RPMI8226 (cell line): ENCODE data around the gene ACOT7.
A peak's percentile ranks its signal among the peaks of the same experiment; 100 is the strongest.
"Not testable (repeated sequence)": the region's sequence is repeated elsewhere in the genome, so short reads cannot be mapped to it uniquely, and the experiment has no call there.

ENCODE experiments used
- DNase-seq: peaks from one replicate; pipeline ENCODE4 v3.0.0-alpha.2; 2015

ACOT7 gene

DNA sequence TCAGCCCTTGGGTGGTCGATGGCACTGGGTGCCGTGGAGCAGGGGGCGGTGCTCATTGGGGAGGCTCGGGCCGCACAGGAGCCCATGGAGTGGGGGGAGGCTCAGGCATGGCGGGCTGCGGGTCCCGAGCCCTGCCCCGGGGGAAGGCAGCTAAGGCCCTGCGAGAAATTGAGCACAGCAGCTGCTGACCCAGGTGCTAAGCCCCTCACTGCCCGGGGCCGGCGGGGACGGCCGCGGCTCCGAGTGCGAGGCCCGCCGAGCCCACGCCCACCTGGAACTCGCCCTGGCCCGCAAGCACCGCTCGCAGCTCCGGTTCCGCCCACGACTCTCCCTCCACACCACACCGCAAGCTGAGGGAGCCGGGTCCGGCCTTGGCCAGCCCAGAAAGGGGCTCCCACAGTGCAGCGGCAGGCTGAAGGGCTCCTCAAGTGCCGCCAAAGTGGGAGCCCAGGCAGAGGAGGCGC, 2.2 kb upstream of the ACOT7 start:
- not testable (repeated sequence) for DNase-seq

- DNase-seq = not testable (repeated sequence)
These were observed 1.6 kb upstream of the ACOT7 start for GRCh38 chr1:6395130-6395529.

GRCh38 chr1:6392809-6393399, 663 bp downstream of the ACOT7 start:
- no peak for DNase-seq

- DNase-seq = peak; percentile 46
These were observed 1.4 kb downstream of the ACOT7 start for GRCh38 chr1:6391951-6392808.

GRCh38 chr1:6389971-6390370, 3.6 kb downstream of the ACOT7 start:
- DNase-seq = no peak

GRCh38 chr1:6386371-6386949, 7.1 kb downstream of the ACOT7 start:
- no peak for DNase-seq

- DNase-seq = no peak
These were observed 7.9 kb downstream of the ACOT7 start for GRCh38 chr1:6385488-6386191.

GRCh38 chr1:6384962-6385361, 8.6 kb downstream of the ACOT7 start:
- no peak for DNase-seq

DNA sequence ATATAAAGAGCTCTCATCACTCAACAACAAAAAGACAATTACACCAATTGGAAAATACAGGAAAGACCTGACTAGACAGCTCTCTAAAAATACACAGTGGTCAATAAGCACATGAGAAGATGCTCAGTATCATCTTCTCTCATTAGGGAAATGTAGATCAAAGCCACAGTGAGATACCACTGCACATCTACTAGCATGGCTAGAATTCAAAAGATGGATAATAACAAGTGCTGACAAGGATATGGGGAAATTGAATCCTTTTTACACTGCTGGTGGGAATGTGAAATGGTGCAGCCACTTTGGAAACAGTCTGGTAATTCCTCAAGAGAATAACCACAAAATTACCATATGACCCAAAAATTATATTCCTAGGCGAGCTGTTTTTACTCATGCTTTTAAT, 9.4 kb downstream of the ACOT7 start:
- no peak for DNase-seq

- DNase-seq = no peak
These were observed 13.5 kb downstream of the ACOT7 start for GRCh38 chr1:6380037-6380436.

DNA sequence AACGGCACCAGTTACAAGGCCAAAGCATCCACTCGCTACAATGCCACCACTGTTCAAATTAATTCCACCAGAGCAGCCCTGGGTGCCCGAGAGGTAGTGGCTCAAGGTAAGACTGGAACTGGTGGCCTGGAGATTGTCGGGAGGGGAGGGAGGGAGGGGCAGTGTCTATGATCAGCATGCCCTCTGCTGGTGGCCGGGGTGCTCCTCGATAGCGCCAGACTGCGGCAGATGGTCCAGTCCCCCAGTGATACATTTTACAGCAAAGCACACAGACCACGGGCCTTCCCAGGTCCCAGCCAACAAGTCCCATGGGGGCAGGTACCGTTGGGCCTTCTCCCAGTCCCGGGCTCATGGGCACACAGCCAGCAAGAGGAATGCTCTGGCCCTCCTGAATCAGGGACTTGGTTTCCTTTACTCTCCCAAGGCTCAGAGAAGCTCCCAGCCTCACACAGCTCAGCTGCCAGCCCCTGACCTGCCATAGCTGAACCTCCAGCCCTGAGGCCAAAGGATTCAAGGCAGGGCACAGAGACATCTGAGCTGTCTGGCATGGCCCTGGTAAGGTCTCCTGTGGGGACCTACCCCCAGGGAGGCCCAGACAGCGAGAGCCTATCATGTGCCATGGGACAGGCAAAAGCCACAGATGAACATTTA, 15.3 kb downstream of the ACOT7 start:
- peak; percentile 35 for DNase-seq

GRCh38 chr1:6373961-6374720, 19.4 kb downstream of the ACOT7 start:
- DNase-seq = peak; percentile 98

DNA sequence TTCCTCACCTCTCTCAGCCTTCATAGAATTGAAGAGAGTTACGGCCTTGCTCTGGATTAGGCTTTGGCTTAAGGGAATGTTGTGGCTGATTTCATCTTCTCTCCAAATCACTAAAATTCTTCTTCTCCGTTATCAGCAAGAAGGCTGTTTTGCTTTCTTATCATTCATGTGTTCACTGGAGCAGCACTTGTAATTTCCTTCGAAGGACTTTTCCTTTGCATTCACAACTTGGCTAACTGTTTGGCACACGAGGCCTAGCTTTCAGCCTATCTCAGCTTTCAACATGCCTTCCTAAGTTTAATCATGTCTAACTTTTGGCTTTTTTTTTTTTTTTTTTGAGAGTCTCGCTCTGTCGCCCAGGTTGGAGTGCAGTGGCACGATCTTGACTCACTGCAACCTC, 21.3 kb downstream of the ACOT7 start:
- not testable (repeated sequence) for DNase-seq

- no peak for DNase-seq
These were observed 23.6 kb downstream of the ACOT7 start for GRCh38 chr1:6370006-6370405.

DNA sequence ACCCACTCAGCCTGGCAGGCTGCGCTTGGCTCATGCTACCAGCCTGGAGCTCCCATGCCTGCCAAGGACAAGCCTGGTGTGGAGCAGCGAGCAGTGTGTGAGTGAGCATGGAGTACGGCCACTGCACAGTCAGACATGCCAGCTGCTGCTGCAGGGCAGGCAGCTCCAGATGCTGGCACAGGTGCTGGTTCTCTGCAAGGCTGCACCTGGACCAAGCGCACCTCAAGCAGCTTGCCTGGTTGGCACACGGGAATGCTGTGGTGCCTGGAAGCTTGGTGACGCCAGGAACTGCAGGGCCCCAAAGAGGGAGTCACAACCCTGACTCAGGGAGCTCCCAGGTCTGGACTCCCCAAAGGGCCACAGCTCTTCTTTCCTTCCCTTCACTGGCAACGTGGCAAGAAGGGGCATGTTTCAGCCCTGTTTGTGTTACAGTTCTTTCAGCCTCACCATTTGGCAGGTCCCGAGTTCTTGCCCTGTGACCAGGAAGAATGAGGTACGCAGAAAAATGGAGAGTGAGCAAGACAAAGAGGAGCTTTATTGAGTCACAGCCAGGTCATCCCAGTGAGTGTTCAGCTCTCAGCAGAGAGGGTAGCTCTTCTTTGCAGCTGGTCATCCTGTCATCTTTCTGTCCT, 26.1 kb downstream of the ACOT7 start:
- DNase-seq = no peak

- DNase-seq = no peak
These were observed 28.5 kb downstream of the ACOT7 start for GRCh38 chr1:6365047-6365446.

DNA sequence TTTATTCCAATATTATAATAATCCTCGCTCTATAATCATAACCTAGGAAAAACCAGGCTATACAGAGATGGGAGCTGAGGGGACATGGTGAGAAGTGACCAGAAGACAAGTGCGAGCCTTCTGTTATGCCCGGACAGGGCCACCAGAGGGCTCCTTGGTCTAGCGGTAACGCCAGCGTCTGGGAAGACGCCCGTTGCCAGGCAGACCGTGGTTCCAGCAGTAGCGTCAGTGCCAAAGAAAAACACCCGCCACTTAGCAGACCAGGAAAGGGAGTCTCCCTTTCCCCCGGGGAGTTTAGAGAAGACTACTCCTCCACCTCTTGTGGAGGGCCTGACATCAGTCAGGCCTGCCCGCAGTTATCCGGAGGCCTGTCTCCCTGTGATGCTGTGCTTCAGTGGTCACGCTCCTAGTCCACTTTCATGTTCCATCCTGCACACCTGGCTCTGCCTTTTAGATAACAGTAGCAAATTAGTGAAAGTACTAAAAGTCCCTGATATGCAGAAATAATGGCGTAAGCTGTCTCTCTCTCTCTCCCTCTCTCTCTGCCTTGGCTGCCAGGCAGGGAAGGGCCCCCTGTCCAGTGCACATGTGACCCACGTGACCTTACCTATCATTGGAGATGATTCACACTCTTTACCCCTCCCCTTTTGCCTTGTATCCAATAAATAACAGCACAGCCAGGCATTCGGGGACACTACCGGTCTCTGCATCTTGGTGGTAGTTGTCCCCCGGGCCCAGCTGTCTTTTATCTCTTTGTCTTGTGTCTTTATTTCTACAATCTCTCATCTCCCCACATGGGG, 30.3 kb downstream of the ACOT7 start:
- DNase-seq = peak; percentile 37

- DNase-seq = no peak
These were observed 32.3 kb downstream of the ACOT7 start for GRCh38 chr1:6361124-6361775.

- no peak for DNase-seq
These were observed 33.0 kb downstream of the ACOT7 start for GRCh38 chr1:6360517-6361070.

DNA sequence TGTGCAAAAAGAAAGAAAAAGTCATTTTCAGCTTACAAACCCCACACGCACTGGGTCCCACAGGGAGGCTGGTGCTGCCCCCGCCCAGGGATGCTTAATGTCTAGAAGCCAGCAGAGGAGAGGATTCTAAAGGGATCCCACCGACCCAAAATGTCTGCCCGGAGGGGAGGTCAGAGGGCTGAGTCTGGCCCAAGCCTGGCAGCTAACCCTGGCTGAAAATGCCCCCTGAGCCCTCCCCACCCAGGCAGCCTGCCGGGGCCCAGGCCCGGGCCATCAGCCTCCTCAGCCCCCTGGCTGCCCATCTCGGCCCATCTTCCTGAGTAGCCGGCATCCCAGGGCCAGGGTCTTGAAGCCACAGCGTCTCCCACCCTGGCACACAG, 33.5 kb downstream of the ACOT7 start:
- DNase-seq = no peak
